Bronchial smooth muscle cell (primary cell): ENCODE measurements around the gene SEC14L1. TPM values are rescaled to one million over a fixed set of nuclear protein-coding genes. Genes with fewer than 3 reads are reported as not detected.

Experiments
- total RNA-seq: library from RNA; depleted of rRNA; stranded (reverse); fragments of >200 nt; gene quantifications from 2 replicates; pipeline ENCODE4 v1.2.1, GENCODE V29; 2014

Gene SEC14L1
- 23.5 and 23.6 TPM in 2 replicates for total RNA-seq

GRCh38 chr17:77140878-77141767 lies at the start of gene SEC14L1:
TSS of gene SEC14L1 (plus strand) at chr17:77140969. CDS start at chr17:77143597, 2,628 bp downstream.

